Muscle layer of colon (tissue), 2 donors: ENCODE results near the gene CRYGS.

Experiments
- H3K27ac ChIP-seq: one replicate; pipeline ENCODE4 v1.7.0; 2013; ENCODE audit warnings: low read depth, mild to moderate bottlenecking, low read length, moderate library complexity
- H3K27me3 ChIP-seq, 2 donors: one replicate each; pipeline ENCODE4 v1.7.0; 2013; ENCODE audit warnings: low read length in 2 of 2, mild to moderate bottlenecking in 2 of 2; ENCODE audit not compliant: insufficient read depth in 2 of 2, control insufficient read depth in 1 of 2
- H3K36me3 ChIP-seq: one replicate; pipeline ENCODE4 v1.7.0; 2013; ENCODE audit warnings: mild to moderate bottlenecking, low read length; ENCODE audit not compliant: insufficient read depth
- H3K4me1 ChIP-seq: one replicate; pipeline ENCODE4 v1.7.0; 2013; ENCODE audit warnings: mild to moderate bottlenecking, low read length; ENCODE audit not compliant: insufficient read depth
- H3K4me3 ChIP-seq, 2 donors: one replicate each; pipeline ENCODE4 v1.7.0; 2013; ENCODE audit warnings: low read length in 2 of 2, low read depth in 1 of 2, mild to moderate bottlenecking in 1 of 2, moderate library complexity in 1 of 2
- H3K9ac ChIP-seq: one replicate; pipeline ENCODE4 v1.7.0; 2013; ENCODE audit warnings: low read length
- H3K9me3 ChIP-seq: one replicate; pipeline ENCODE4 v1.7.0; 2013; ENCODE audit warnings: mild to moderate bottlenecking, low read length
- donor health status: abdominal sarcoma.
- donor health status: Adenocarcinoma of cecum.

The CRYGS gene

GRCh38 chr3:186526256-186526606, 17.9 kb downstream of the CRYGS start:
- Histone ChIP-seq H3K36me3 (no peaks in the 10 kb centered on the region), H3K9ac (no peak overlapping the region), H3K4me1 (no peaks in the 10 kb centered on the region), H3K9me3 (no peaks in the 10 kb centered on the region), H3K27me3 (no peaks in the 10 kb centered on the region), H3K27ac (no peak overlapping the region), H3K4me3 (no peak overlapping the region)

- Histone ChIP-seq H3K27ac (no peak overlapping the region), H3K9me3 (no peaks in the 10 kb centered on the region), H3K36me3 (no peaks in the 10 kb centered on the region), H3K9ac (no peak overlapping the region), H3K4me1 (no peaks in the 10 kb centered on the region), H3K4me3 (no peak overlapping the region), H3K27me3 (no peaks in the 10 kb centered on the region)
These were observed 18.6 kb downstream of the CRYGS start for GRCh38 chr3:186525369-186526255.

- H3K27me3 ChIP-seq = no peaks in the 10 kb centered on the region
- H3K4me3 ChIP-seq = no peak overlapping the region
- H3K27ac ChIP-seq = no peak overlapping the region
- no peaks in the 10 kb centered on the region for H3K9me3 ChIP-seq
- no peaks in the 10 kb centered on the region for H3K4me1 ChIP-seq
- no peaks in the 10 kb centered on the region for H3K36me3 ChIP-seq
- H3K9ac ChIP-seq = no peak overlapping the region
These were observed 19.6 kb downstream of the CRYGS start for GRCh38 chr3:186524616-186525015.

GRCh38 chr3:186523434-186523833, 20.7 kb downstream of the CRYGS start:
- Histone ChIP-seq H3K9me3 (no peaks in the 10 kb centered on the region), H3K4me1 (no peaks in the 10 kb centered on the region), H3K4me3 (no peak overlapping the region), H3K27ac (no peak overlapping the region), H3K9ac (no peak overlapping the region), H3K36me3 (no peaks in the 10 kb centered on the region), H3K27me3 (no peaks in the 10 kb centered on the region)

- no peak overlapping the region for H3K4me3 ChIP-seq
- no peaks in the 10 kb centered on the region for H3K4me1 ChIP-seq
- H3K27me3 ChIP-seq = no peaks in the 10 kb centered on the region
- H3K27ac ChIP-seq = no peak overlapping the region
- no peak overlapping the region for H3K9ac ChIP-seq
- H3K36me3 ChIP-seq = no peaks in the 10 kb centered on the region
- H3K9me3 ChIP-seq = no peaks in the 10 kb centered on the region
These were observed 21.2 kb downstream of the CRYGS start for GRCh38 chr3:186523022-186523421.

GRCh38 chr3:186520957-186521842, 23.0 kb downstream of the CRYGS start:
- no peak overlapping the region for H3K9ac ChIP-seq
- H3K36me3 ChIP-seq = no peaks in the 10 kb centered on the region
- no peaks in the 10 kb centered on the region for H3K9me3 ChIP-seq
- no peak overlapping the region for H3K27ac ChIP-seq
- no peaks in the 10 kb centered on the region for H3K27me3 ChIP-seq
- H3K4me1 ChIP-seq = no peaks in the 10 kb centered on the region
- no peak overlapping the region for H3K4me3 ChIP-seq

GRCh38 chr3:186520431-186520830, 23.7 kb downstream of the CRYGS start:
- Histone ChIP-seq H3K27me3 (no peaks in the 10 kb centered on the region), H3K9ac (no peak overlapping the region), H3K9me3 (no peaks in the 10 kb centered on the region), H3K4me3 (no peak overlapping the region), H3K36me3 (no peaks in the 10 kb centered on the region), H3K27ac (no peak overlapping the region), H3K4me1 (no peaks in the 10 kb centered on the region)

GRCh38 chr3:186519021-186519658, 25.0 kb downstream of the CRYGS start:
- Histone ChIP-seq H3K27me3 (no peaks in the 10 kb centered on the region), H3K4me1 (no peaks in the 10 kb centered on the region)

GRCh38 chr3:186517218-186517617, 27.0 kb downstream of the CRYGS start:
- no peaks in the 10 kb centered on the region for H3K9me3 ChIP-seq
- H3K27ac ChIP-seq = no peak overlapping the region
- no peaks in the 10 kb centered on the region for H3K36me3 ChIP-seq
- no peaks in the 10 kb centered on the region for H3K27me3 ChIP-seq
- no peak overlapping the region for H3K4me3 ChIP-seq
- H3K4me1 ChIP-seq = no peaks in the 10 kb centered on the region
- H3K9ac ChIP-seq = no peak overlapping the region

More at GRCh38 chr3:186519021-186519658, 25.0 kb downstream of the CRYGS start:
- H3K9ac ChIP-seq = no peak overlapping the region
- H3K36me3 ChIP-seq = no peaks in the 10 kb centered on the region
- no peaks in the 10 kb centered on the region for H3K9me3 ChIP-seq
- H3K27ac ChIP-seq = no peak overlapping the region
- H3K4me3 ChIP-seq = no peak overlapping the region

- no peaks in the 10 kb centered on the region for H3K27me3 ChIP-seq
- no peaks in the 10 kb centered on the region for H3K36me3 ChIP-seq
- no peaks in the 10 kb centered on the region for H3K4me1 ChIP-seq
- no peak overlapping the region for H3K27ac ChIP-seq
- no peak overlapping the region for H3K4me3 ChIP-seq
- no peak overlapping the region for H3K9ac ChIP-seq
- no peaks in the 10 kb centered on the region for H3K9me3 ChIP-seq
These were observed 27.5 kb downstream of the CRYGS start for GRCh38 chr3:186516646-186517045.

- Histone ChIP-seq H3K27ac (no peak overlapping the region), H3K27me3 (no peaks in the 10 kb centered on the region), H3K9me3 (no peaks in the 10 kb centered on the region), H3K4me3 (no peak overlapping the region), H3K4me1 (no peaks in the 10 kb centered on the region), H3K9ac (no peak overlapping the region), H3K36me3 (no peaks in the 10 kb centered on the region)
These were observed 29.1 kb downstream of the CRYGS start for GRCh38 chr3:186515125-186515524.
